HG03103 (cell line): Measurements from ENCODE around the gene SPATA25.
"Not testable (repeated sequence)": the region's sequence is repeated elsewhere in the genome, so short reads cannot be mapped to it uniquely, and the experiment has no call there.

Source experiments
- ATAC-seq: cut with Tn5 transposase; IDR thresholded peaks from one replicate; pipeline ENCODE4 v1.9.1; 2021; ENCODE audit warnings: low read depth; ENCODE audit not compliant: unreplicated experiment

SPATA25 gene, protein sequence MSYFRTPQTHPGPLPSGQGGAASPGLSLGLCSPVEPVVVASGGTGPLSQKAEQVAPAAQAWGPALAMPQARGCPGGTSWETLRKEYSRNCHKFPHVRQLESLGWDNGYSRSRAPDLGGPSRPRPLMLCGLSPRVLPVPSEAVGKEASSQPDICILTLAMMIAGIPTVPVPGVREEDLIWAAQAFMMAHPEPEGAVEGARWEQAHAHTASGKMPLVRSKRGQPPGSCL

DNA sequence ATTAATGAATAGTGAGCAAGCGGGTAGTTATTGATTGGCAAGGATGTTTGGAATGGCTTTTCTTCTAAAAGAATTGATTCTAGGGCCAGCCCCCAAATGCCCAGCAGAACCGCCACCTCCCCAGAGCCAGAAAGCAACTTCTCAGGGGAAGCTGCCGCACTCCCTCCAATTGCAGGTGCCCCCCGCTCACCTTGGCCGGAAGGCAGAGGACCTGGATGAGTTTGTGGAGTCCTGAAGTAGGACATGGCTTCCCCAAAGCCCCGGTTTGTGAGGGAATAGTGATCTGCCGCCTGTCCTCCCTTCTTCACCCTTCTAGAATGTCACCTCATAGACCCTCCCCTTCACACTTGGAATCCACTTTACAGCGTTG lies at the start of gene SPATA25:
TSS of gene SPATA25 (minus strand) at position 277 of the 370 bp plus-strand sequence. CDS start at position 245, 32 bp downstream.
- no peak for ATAC-seq

DNA sequence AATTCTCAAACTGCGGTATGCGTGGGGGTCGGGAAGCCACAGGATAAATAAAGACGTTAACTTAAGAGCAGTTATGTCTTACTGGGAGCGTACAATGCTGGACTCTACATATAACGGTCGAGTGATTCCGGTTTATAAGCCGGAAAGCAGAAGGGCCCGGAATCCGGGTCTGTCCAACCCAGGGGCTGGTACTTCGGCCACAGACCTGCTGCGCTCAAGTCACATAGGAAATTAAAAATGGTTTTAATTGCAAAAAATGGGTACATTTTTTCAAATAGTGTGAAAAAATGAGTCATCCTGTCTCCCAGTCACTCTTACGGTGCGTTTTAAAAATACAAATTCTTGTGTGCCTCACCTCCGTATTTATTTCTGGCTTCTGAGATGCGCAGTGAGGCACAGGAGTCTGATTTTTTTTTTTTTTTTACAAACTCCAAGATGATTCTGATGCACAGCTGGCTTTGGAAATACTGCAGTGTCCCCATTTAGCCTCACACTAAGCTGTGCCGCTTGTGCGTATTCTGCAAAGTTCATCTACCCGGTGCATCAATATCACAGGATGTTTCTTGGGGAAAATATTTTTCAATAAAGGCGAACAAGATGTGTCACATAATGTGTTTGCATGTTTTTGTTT lies 48.1 kb upstream of the SPATA25 start:
- no peak for ATAC-seq

- ATAC-seq = peak; percentile 74
Measured at GRCh38 chr20:45934586-45935415, 47.4 kb upstream of the SPATA25 start, which contains the start of gene PCIF1. Gene PCIF1, plus strand, starts transcription at chr20:45934683. Its CDS starts 4,317 bp downstream, at chr20:45939000.

GRCh38 chr20:45934046-45934585 lies 46.7 kb upstream of the SPATA25 start:
- ATAC-seq = peak; percentile 8

DNA sequence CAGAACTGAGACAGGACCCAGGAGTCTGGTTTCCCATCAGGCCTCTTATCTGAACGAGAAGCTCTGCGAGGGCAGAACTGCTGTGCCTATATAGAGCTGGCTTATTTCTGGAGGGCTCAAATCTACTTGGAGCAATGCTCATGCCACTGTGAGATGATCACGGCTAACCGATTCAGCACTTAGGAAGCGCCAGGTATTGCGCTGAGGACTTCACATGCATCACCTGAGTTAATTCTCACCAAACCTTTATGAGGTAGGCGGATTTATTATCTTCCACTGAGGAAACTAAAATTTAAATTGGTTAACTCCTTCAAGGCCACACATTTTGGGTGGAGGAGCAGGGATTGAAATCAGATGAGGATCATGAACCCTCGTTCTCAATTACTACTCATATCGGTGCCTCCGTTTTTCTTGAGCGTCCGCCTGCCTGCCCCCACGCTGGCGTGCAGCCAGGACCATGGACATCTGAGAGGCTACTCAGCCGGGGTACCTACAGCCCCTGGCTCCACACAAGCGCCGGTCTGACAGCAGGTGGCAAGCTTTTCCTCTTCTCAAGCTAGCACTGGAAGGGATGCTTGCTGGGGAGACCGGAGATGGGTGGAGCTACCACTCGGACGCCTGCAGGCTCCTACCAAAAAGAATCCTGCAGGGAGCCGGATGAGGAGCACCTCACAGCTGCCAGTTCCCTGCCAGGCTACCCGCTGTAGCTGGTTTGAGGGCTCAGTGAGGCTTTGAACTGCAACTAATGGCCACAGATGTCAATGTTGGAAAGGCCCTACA lies 46.0 kb upstream of the SPATA25 start:
- ATAC-seq = no peak

DNA sequence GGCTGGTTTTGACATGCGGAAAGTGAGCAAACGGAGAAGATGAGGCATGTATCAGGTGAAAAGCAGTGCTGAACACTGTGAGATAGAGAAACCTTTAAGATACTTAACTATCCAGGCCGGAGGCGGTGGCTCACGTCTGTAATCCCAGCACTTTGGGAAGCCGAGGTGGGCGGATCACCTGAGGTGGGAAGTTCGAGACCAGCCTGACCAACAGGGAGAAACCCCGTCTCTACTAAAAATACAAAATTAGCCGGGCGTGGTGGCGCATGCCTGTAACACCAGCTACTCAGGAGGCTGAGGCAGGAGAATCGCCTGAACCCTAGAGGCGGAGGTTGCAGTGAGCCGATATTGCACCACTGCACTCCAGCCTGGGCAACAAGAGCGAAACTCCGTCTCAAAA lies 44.3 kb upstream of the SPATA25 start:
- not testable (repeated sequence) for ATAC-seq

DNA sequence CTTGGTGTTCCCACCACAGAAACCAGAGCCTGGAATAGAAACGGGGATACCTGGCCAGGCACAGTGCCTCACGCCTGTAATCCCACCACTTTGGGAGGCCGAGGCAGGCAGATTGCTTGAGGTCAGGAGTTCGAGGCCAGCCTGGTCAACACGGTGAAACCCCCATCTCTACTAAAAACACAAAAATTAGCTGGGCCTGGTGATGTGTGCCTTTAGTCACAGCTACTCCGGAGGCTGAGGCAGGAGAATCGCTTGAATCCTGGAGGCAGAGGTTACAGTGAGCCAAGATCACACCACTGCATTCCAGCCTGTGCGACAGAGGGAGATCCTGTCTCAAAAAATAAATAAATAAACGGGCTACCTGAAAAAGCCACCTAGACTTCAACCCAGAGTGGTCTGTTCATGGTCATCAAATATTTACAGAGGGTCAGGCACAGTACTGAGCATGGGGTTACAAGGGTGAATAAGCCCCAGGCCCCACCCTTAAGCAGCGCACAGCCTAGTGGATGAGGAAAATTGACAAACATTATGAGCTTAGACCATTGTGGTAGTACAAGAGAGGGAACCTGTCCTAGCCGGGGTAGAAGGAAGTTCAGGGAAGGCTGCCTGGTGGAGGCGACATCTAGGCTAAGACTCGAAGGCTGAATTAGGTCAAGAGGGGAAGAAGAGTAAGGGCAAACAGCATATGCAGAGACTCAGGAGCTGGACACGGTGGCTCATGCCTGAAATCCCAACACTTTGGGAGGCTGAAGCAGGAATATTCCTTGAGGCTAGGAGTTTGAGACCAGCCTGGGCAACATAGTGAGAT lies 39.9 kb upstream of the SPATA25 start:
- ATAC-seq = no peak

- ATAC-seq = no peak
Measured at GRCh38 chr20:45926731-45927070, 39.3 kb upstream of the SPATA25 start.

- no peak for ATAC-seq
Measured at GRCh38 chr20:45925821-45926506, 38.5 kb upstream of the SPATA25 start.

DNA sequence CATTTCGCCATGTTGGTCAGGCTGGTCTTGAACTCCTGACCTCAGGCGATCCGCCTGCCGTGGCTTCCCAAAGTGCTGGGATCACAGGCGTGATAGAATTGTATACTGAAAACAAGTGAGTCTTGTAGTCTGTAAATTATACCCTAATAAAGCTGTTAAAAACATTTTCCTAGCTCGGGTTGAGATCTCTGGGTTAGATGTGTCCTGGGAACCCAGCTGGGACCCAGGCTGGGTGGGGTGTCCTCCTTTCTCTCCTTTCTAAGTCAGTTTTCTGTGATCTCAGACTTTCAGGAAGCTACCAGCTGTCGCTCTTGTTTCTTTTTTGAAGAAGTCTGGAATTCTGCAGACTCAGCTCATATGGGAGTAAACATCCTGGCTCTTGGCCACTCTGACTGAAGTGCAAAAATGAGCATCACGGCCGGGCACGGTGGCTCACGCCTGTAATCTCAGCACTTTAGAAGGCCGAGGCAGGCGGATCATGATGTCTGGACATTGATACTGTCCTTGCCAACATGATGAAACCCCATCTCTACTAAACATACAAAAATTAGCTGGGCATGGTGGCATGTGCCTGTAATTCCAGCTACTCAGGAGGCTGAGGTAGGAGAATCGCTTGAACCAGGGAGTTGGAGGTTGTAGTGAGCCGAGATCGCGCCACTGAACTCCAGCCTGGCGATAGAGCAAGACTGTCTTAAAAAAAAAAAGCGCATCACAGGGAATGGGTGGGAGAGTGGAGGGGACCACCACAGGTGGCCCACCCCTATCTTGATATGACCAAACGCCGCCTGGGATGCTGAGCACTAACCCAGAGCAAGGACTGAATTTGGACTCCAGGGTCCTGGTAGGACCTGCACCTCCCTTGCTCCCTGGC lies 37.2 kb upstream of the SPATA25 start:
- ATAC-seq = no peak

- ATAC-seq = no peak
Measured at GRCh38 chr20:45921337-45922189, 34.1 kb upstream of the SPATA25 start.

DNA sequence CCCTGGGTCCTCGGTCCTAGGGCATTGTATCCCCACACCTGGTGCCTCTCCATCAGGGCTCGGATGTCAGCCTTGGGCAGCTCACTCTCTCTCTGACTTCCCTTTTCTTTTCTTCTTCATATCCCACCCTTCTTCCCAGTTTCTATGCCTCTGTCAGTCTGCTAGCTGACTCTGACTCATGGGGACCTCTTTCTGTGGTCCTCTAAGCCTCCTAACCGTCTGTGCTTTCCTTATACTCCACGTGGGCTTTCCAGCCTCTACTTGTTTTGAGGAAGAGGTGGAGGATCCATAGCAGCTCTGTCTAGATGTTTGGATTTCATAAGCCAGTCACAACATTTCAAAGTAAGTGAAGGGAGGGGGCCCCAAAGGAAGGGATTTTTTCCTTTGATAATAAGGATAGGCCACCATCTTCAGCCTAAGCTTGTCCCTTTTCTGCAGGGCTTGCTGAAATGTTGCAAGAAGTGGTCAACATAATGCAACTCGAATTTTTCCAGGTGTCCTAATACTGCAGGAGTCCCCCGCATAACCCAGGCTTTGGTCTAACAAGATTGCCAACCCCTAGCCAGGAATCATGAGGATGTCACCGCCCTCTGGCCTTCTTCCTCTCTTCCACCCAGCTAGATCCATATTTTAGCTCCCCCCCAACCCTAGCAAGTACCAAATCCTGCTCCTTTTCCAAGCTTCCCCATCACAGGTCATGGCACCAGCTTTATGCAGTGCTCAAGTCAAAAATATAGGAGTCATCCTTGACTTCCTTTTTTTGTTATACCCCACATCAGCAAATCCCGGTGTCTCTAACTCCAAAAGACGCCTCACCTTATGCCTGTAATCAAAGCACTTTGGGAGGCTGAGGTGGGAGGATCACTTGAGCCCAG lies 33.3 kb upstream of the SPATA25 start:
- ATAC-seq = no peak

DNA sequence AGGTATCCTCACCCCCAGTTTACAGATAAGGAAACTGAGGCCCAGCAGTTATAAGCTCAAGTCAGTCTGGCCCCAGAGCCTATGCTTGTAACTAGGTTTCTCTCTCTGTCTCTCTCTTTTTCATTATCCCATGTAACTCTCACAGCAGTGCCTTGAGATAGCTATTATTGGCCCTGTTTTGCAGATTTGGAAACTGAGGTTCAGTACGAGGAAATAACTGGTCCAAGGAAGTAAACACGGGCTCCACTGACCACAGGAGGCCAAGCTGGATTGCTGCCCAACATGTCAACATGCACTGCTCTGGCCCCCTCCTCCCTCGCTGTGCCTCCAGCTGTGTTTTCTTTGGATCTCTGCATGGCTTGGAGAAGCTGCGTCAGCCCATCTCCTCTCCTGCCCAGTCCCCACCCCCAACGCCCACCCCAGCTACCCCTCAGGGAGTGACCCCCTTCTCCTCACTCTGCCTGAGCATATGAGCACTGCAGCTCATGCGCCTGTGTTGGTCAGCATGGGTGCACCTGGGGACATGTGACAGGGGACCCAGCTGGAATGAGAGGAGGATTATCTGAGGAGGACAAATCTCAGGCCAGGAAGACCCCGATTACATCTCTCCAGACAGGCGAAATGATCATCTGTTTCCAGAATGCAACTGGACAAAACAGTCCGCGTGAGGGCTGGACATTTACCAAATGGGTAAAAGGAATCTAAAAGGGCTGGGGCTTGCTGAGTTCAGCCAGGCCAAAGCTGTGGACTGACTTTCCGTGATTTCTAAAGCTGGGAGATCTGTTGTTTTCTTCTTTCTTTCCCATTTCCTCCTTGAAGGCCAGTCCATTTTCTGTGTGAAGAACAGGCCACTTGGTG lies 32.3 kb upstream of the SPATA25 start:
- no peak for ATAC-seq

DNA sequence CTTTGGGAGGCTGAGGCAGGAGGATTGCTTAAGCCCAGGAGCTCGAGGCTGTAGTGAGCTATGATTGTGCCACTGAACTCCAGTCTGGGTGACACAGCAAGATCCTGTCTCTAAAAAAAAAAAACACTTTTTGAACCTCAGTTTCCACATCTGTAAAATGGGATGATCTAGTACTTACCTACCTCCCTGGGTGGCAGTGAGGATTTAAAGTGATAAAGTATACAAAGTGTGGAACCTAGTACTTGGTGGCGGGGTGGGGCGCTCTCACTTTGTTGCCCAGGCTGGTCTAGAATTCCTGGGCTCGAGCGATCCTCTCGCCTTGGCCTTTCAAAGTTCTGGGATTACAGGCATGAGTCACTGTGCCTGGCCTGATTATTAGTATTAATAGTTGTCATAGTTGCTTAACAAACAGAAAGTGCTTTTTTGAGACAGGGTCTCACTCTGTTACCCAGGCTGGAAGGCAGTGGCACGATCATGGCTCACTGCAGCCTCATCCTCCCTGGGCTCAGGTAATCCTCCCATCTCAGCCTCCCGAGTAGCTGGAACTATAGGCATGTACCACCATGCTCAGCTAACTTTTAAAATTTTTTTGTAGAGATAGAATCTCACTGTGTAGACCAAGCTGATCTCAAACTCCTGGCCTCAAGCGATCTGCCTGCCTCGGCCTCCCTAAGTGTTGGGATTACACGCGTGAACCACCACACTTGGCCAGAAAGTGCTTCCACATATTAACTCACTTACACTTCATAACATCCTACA lies 31.5 kb upstream of the SPATA25 start:
- no peak for ATAC-seq
